CD14-positive monocyte (primary cell): ENCODE measurements around the gene FHIT. TPM values are rescaled to one million over a fixed set of nuclear protein-coding genes. Genes with fewer than 3 reads are reported as not detected.

Experiments used
- DNase-seq, 3 donors: peaks; one replicate each; pipeline ENCODE4 v3.0.0-alpha.2; 2011 to 2022
- H2AFZ ChIP-seq: 2 replicates; pipeline ENCODE4 v1.6.0; 2012; ENCODE audit warnings: mild to moderate bottlenecking, low read depth, low read length, inconsistent platforms; ENCODE audit not compliant: insufficient read depth, poor library complexity, severe bottlenecking
- H3K27ac ChIP-seq, 2 donors: 1 replicate in 1 of 2; 2 replicates in 1 of 2; pipeline ENCODE4 v1.5.1; 2012 to 2013; ENCODE audit warnings: low read length in 2 of 2, control low read depth in 1 of 2, inconsistent platforms in 1 of 2, low read depth in 1 of 2, mild to moderate bottlenecking in 1 of 2
- H3K27me3 ChIP-seq, 2 donors: one replicate each; pipeline versions ENCODE4 v1.6.0 to v1.6.1; 2011 to 2013; ENCODE audit warnings: low read length in 2 of 2; ENCODE audit not compliant: control insufficient read depth in 2 of 2, insufficient read depth in 2 of 2
- H3K36me3 ChIP-seq, 2 donors: replicated peaks in 1 of 2; 1 replicate in 1 of 2; 2 replicates in 1 of 2; pipeline versions ENCODE4 v1.5.1 to v1.6.1; 2012 to 2013; ENCODE audit warnings: low read length in 2 of 2, control low read depth in 1 of 2, inconsistent platforms in 1 of 2, mild to moderate bottlenecking in 1 of 2; ENCODE audit not compliant: insufficient read depth in 2 of 2, control insufficient read depth in 1 of 2
- H3K4me1 ChIP-seq, 2 donors: 1 replicate in 1 of 2; 2 replicates in 1 of 2; pipeline versions ENCODE4 v1.5.1 to v1.6.1; 2012 to 2013; ENCODE audit warnings: low read length in 2 of 2, control low read depth in 1 of 2, inconsistent platforms in 1 of 2, mild to moderate bottlenecking in 1 of 2, moderate library complexity in 1 of 2; ENCODE audit not compliant: insufficient read depth in 2 of 2, control insufficient read depth in 1 of 2
- H3K4me2 ChIP-seq: replicated peaks from 2 replicates; pipeline ENCODE3; 2012; ENCODE audit warnings: low read length, moderate library complexity, mild to moderate bottlenecking; ENCODE audit not compliant: poor library complexity, severe bottlenecking; ENCODE audit errors: extremely low read depth
- H3K4me3 ChIP-seq, 3 experiments: fragments of 200-600 bp in 1 of 3; sonication (generic) in 1 of 3; replicated peaks in 1 of 3; 1 replicate in 2 of 3; 2 replicates in 1 of 3; pipeline ENCODE4 v1.5.1; 2011 to 2013; ENCODE audit warnings: low read length in 3 of 3, mild to moderate bottlenecking in 3 of 3, control low read depth in 2 of 3, low read depth in 2 of 3, inconsistent platforms in 1 of 3, moderate library complexity in 1 of 3
- H3K79me2 ChIP-seq: 2 replicates; pipeline ENCODE4 v1.6.0; 2012; ENCODE audit warnings: mild to moderate bottlenecking, control low read depth, inconsistent platforms, low read length, moderate library complexity; ENCODE audit not compliant: insufficient read depth
- H3K9ac ChIP-seq: 2 replicates; pipeline ENCODE4 v1.6.0; 2017; ENCODE audit warnings: low read length, mild to moderate bottlenecking; ENCODE audit not compliant: insufficient read depth, poor library complexity, severe bottlenecking
- H3K9me3 ChIP-seq, 2 donors: replicated peaks in 1 of 2; 1 replicate in 1 of 2; 2 replicates in 1 of 2; pipeline versions ENCODE4 v1.5.1 to v1.6.1; 2012 to 2013; ENCODE audit warnings: low read length in 2 of 2, control low read depth in 1 of 2; ENCODE audit not compliant: control insufficient read depth in 1 of 2, insufficient read depth in 1 of 2
- H4K20me1 ChIP-seq: 2 replicates; pipeline ENCODE4 v1.6.0; 2012; ENCODE audit warnings: mild to moderate bottlenecking, low read length, control low read depth, moderate library complexity; ENCODE audit not compliant: insufficient read depth
- H3K27ac Mint-ChIP-seq, 7 donors: one replicate each; pipeline ENCODE4 v1.8.0; 2020; ENCODE audit warnings: mild to moderate bottlenecking in 7 of 7, mixed read lengths in 7 of 7, moderate library complexity in 6 of 7, inconsistent platforms in 2 of 7
- H3K27me3 Mint-ChIP-seq, 3 donors: one replicate each; pipeline ENCODE4 v1.8.0; 2021 to 2022; ENCODE audit warnings: low read depth in 3 of 3, mild to moderate bottlenecking in 3 of 3, mixed read lengths in 3 of 3, moderate library complexity in 3 of 3, inconsistent platforms in 1 of 3
- H3K36me3 Mint-ChIP-seq, 2 donors: one replicate each; pipeline ENCODE4 v1.8.0; 2020; ENCODE audit warnings: mixed read lengths in 2 of 2, inconsistent platforms in 1 of 2, mild to moderate bottlenecking in 1 of 2
- H3K4me1 Mint-ChIP-seq: one replicate; pipeline ENCODE4 v1.8.0; 2020; ENCODE audit warnings: mild to moderate bottlenecking, mixed read lengths
- H3K4me3 Mint-ChIP-seq, 2 donors: one replicate each; pipeline ENCODE4 v1.8.0; 2020; ENCODE audit warnings: mild to moderate bottlenecking in 2 of 2, mixed read lengths in 2 of 2, moderate library complexity in 1 of 2
- H3K9me3 Mint-ChIP-seq, 7 donors: one replicate each; pipeline ENCODE4 v1.8.0; 2020 to 2022; ENCODE audit warnings: mixed read lengths in 7 of 7, mild to moderate bottlenecking in 6 of 7, moderate library complexity in 6 of 7, inconsistent platforms in 2 of 7
- CTCF ChIP-seq: fragments of 200-600 bp; IDR thresholded peaks from one replicate; pipeline ENCODE4 v1.8.0; 2022; ENCODE audit warnings: antibody characterized with exemption, mild to moderate bottlenecking
- WGBS: methylation state at CpG from one replicate; pipeline ENCODE4 v1.1.5; 2013; ENCODE audit warnings: missing lambda C conversion rate; ENCODE audit not compliant: insufficient coverage; 5-methylcytosine and 5-hydroxymethylcytosine counted together
- intact Hi-C, 2 donors: fragments of 100-400 bp; cut with micrococcal nuclease; formaldehyde crosslinking; loops; one replicate each; pipeline versions ENCODE4 v1.15.0 to v1.15.1; 2023
- polyA plus RNA-seq, 3 donors: library from polyadenylated mRNA; depleted of rRNA in 1 of 3; unstranded in 2 of 3; stranded (reverse) in 1 of 3; fragments of 300-500 nt in 2 of 3; fragments of >200 nt in 1 of 3; fragmentation: Illumina TruSeq in 2 of 3; gene quantifications; 1 replicate in 2 of 3; 2 replicates in 1 of 3; pipeline ENCODE4 v1.2.3, GENCODE V29; 2012 to 2021

The FHIT gene
- polyA plus RNA-seq, 3 donors = 1.7 to 3.4 (median 3.2) TPM

- H3K27me3 Mint-ChIP-seq = no peaks in the 10 kb centered on the region
- Histone ChIP-seq H3K27me3 (no peaks in the 10 kb centered on the region), H3K9ac (no peak overlapping the region), H3K36me3 (no peaks in the 10 kb centered on the region), H3K4me1 (no peaks in the 10 kb centered on the region), H3K4me2 (no peak overlapping the region), H3K4me3 (no peak overlapping the region), H3K9me3 (no peaks in the 10 kb centered on the region), H3K27ac (no peak overlapping the region), H2AFZ (no peak overlapping the region), H3K79me2 (no peaks in the 10 kb centered on the region), H4K20me1 (no peaks in the 10 kb centered on the region)
- no peak for DNase-seq
- no peak for TF ChIP-seq CTCF
- no peak overlapping the region for H3K4me3 Mint-ChIP-seq
- peaks cover 0 to 10% (median 0%) of the 10 kb centered on the region in 7 donors for H3K9me3 Mint-ChIP-seq
- no peaks in the 10 kb centered on the region for H3K4me1 Mint-ChIP-seq
- no peak overlapping the region for H3K27ac Mint-ChIP-seq
- intact Hi-C loops = no loop called here
- H3K36me3 Mint-ChIP-seq = no peaks in the 10 kb centered on the region
- 83% methylated on average over 1 of the region's 2 CpGs for WGBS
Observed at GRCh38 chr3:60456180-60456579, 795.1 kb downstream of the FHIT start.

- TF ChIP-seq CTCF = no peak
- Histone ChIP-seq H3K79me2 (no peaks in the 10 kb centered on the region), H3K9ac (no peak overlapping the region), H2AFZ (no peak overlapping the region), H3K4me3 (no peak overlapping the region), H3K27ac (no peak overlapping the region), H3K4me1 (no peaks in the 10 kb centered on the region), H3K4me2 (no peak overlapping the region), H3K9me3 (no peaks in the 10 kb centered on the region), H3K36me3 (no peaks in the 10 kb centered on the region), H3K27me3 (no peaks in the 10 kb centered on the region), H4K20me1 (no peaks in the 10 kb centered on the region)
- no peak for DNase-seq
- H3K27me3 Mint-ChIP-seq = no peaks in the 10 kb centered on the region
- peaks cover 0 to 8% (median 1%) of the 10 kb centered on the region in 7 donors for H3K9me3 Mint-ChIP-seq
- WGBS = 0% methylated on average over 1 of the region's 3 CpGs
- no peak overlapping the region for H3K4me3 Mint-ChIP-seq
- H3K36me3 Mint-ChIP-seq = no peaks in the 10 kb centered on the region
- intact Hi-C loops = no loop called here
- H3K27ac Mint-ChIP-seq = no peak overlapping the region
- H3K4me1 Mint-ChIP-seq = no peaks in the 10 kb centered on the region
Observed at GRCh38 chr3:60453326-60453725, 797.9 kb downstream of the FHIT start.
